ENCODE results near the gene TMED10. TPM values are rescaled to one million over a fixed set of nuclear protein-coding genes. Genes with fewer than 3 reads are reported as not detected.

The TMED10 gene
- total and polyA plus RNA-seq, 2 of the 13 experiments (the other 11 are each of a cell fraction or from before 2014, with no cell fraction given) = 311 to 377 TPM

GRCh38 chr14:75176142-75176820 lies at the start of gene TMED10 (continued):
- peak; percentile 36; the same call in 1 of the 2 replicates for TF ChIP-seq ZBTB2 (CRISPR knock-in tag; IDR thresholded peaks at IDR 0.05; ENCODE audit: low read depth)
- TF ChIP-seq ZNF33A (CRISPR knock-in tag; IDR thresholded peaks at IDR 0.05; ENCODE audit: borderline replicate concordance) = no peak
- no peak; the same call in 1 of the 2 replicates for TF ChIP-seq ZNF180 (CRISPR knock-in tag; IDR thresholded peaks at IDR 0.05; ENCODE audit: borderline replicate concordance, low read depth)
- TF ChIP-seq ELF4 (CRISPR knock-in tag; IDR thresholded peaks at IDR 0.05; ENCODE audit: borderline replicate concordance) = 0 out of 2 replicates have a peak, but pooled peaks have one; percentile 25
- peak; percentile 75 for TF ChIP-seq ZNF607 (CRISPR knock-in tag; IDR thresholded peaks at IDR 0.05; ENCODE audit: borderline replicate concordance)
- peak; percentile 97 for TF ChIP-seq HOXA3 (CRISPR knock-in tag; IDR thresholded peaks at IDR 0.05)
- TF ChIP-seq MTA3 (CRISPR knock-in tag; IDR thresholded peaks at IDR 0.05) = no peak
- peak; percentile 83; the same call in 1 of the 2 replicates for TF ChIP-seq ZMAT3 (CRISPR knock-in tag; conservative IDR thresholded peaks at IDR 0.05)
- TF ChIP-seq RFX3 (CRISPR knock-in tag; IDR thresholded peaks at IDR 0.05) = no peak
- TF ChIP-seq ZNF367 (CRISPR knock-in tag; IDR thresholded peaks at IDR 0.05; ENCODE audit: borderline replicate concordance) = 0 out of 2 replicates have a peak, but pooled peaks have one; percentile 38
- TF ChIP-seq ZNF644 (CRISPR knock-in tag; IDR thresholded peaks at IDR 0.05; ENCODE audit: low read depth) = no peak
- TF ChIP-seq ETV5 (CRISPR knock-in tag; IDR thresholded peaks at IDR 0.05; ENCODE audit: borderline replicate concordance) = peak; percentile 54
- TF ChIP-seq ZBTB33 (CRISPR knock-in tag; IDR thresholded peaks at IDR 0.05) = no peak
- peak; percentile 80 for TF ChIP-seq ARNT2 (CRISPR knock-in tag; IDR thresholded peaks at IDR 0.05; ENCODE audit: low read depth)
- peak; percentile 54; the same call in 1 of the 2 replicates for TF ChIP-seq ZNF333 (CRISPR knock-in tag; IDR thresholded peaks at IDR 0.05; ENCODE audit: borderline replicate concordance)
- TF ChIP-seq EED (CRISPR knock-in tag; IDR thresholded peaks at IDR 0.05) = peak; percentile 64; the same call in 1 of the 2 replicates
- no peak for TF ChIP-seq MAFF (IDR thresholded peaks at IDR 0.05; ENCODE audit: low read depth, low read length)
- no peak for TF ChIP-seq ZBTB1 (CRISPR knock-in tag; IDR thresholded peaks at IDR 0.05; ENCODE audit: borderline replicate concordance)
- TF ChIP-seq TFDP2 (CRISPR knock-in tag; IDR thresholded peaks at IDR 0.05) = peak; percentile 3; the same call in 1 of the 2 replicates
- TF ChIP-seq ZNF44 (CRISPR knock-in tag; IDR thresholded peaks at IDR 0.05) = no peak
- TF ChIP-seq ZNF672 (CRISPR knock-in tag; IDR thresholded peaks at IDR 0.05) = no peak
- peak; percentile 86; the same call in 1 of the 2 replicates for TF ChIP-seq ZC3H4 (CRISPR knock-in tag; IDR thresholded peaks at IDR 0.05; ENCODE audit: borderline replicate concordance)
- 0 out of 2 replicates have a peak, but pooled peaks have one; percentile 47 for TF ChIP-seq RNF219 (CRISPR knock-in tag; IDR thresholded peaks at IDR 0.05)
